CD4-positive, alpha-beta memory T cell (primary cell): ENCODE results near the gene TCF7L1. TPM values are rescaled to one million over a fixed set of nuclear protein-coding genes. Genes with fewer than 3 reads are reported as not detected.
A peak's percentile ranks its signal among the peaks of the same experiment; 100 is the strongest.

Experiments used
- CTCF ChIA-PET: fragments of 350-600 bp; sonication (Branson Sonifier 250); formaldehyde crosslinking; loops from one replicate; lab custom pipeline; 2021; ENCODE audit warnings: inconsistent platforms; ENCODE audit not compliant: partially characterized antibody; lab: Charles Lee
- POLR2A ChIA-PET: fragments of 350-600 bp; sonication (Branson Sonifier 250); formaldehyde crosslinking; loops from one replicate; lab custom pipeline; 2021; ENCODE audit not compliant: partially characterized antibody; lab: Charles Lee
- DNase-seq, 5 donors: peaks; one replicate each; pipeline versions ENCODE4 v3.0.0 to v3.0.0-alpha.2; 2020 to 2022; ENCODE audit warnings: mixed read lengths in 1 of 5
- H3K27ac ChIP-seq: one replicate; pipeline ENCODE4 v1.7.0; 2013; ENCODE audit warnings: low read depth, low read length
- H3K27me3 ChIP-seq: 2 replicates; pipeline ENCODE4 v1.7.0; 2013; ENCODE audit warnings: mild to moderate bottlenecking, low read length, moderate library complexity; ENCODE audit not compliant: insufficient read depth
- H3K36me3 ChIP-seq: 2 replicates; pipeline ENCODE4 v1.7.0; 2013; ENCODE audit warnings: mild to moderate bottlenecking, low read length, moderate library complexity; ENCODE audit not compliant: insufficient read depth
- H3K4me1 ChIP-seq: 2 replicates; pipeline ENCODE4 v1.7.0; 2013; ENCODE audit warnings: mild to moderate bottlenecking, low read length, moderate library complexity; ENCODE audit not compliant: insufficient read depth
- H3K4me3 ChIP-seq, 2 donors: one replicate each; pipeline ENCODE4 v1.7.0; 2013; ENCODE audit warnings: low read length in 2 of 2, mild to moderate bottlenecking in 1 of 2
- H3K9me3 ChIP-seq, 2 donors: one replicate each; pipeline ENCODE4 v1.7.0; 2013; ENCODE audit warnings: low read length in 2 of 2, control low read depth in 1 of 2; ENCODE audit not compliant: control insufficient read depth in 1 of 2
- H3K27ac Mint-ChIP-seq, 7 donors: one replicate each; pipeline ENCODE4 v1.8.0; 2020 to 2021; ENCODE audit warnings: mixed read lengths in 7 of 7, mild to moderate bottlenecking in 6 of 7, inconsistent platforms in 3 of 7, moderate library complexity in 3 of 7
- H3K27me3 Mint-ChIP-seq, 2 donors: one replicate each; pipeline ENCODE4 v1.8.0; 2020 to 2021; ENCODE audit warnings: mixed read lengths in 2 of 2
- H3K36me3 Mint-ChIP-seq, 2 donors: one replicate each; pipeline ENCODE4 v1.8.0; 2020 to 2021; ENCODE audit warnings: mixed read lengths in 2 of 2, inconsistent platforms in 1 of 2, mild to moderate bottlenecking in 1 of 2
- H3K4me1 Mint-ChIP-seq, 4 donors: one replicate each; pipeline ENCODE4 v1.8.0; 2020 to 2021; ENCODE audit warnings: mixed read lengths in 4 of 4, mild to moderate bottlenecking in 1 of 4
- H3K4me3 Mint-ChIP-seq, 8 donors: one replicate each; pipeline ENCODE4 v1.8.0; 2020 to 2021; ENCODE audit warnings: mixed read lengths in 8 of 8, mild to moderate bottlenecking in 7 of 8, moderate library complexity in 6 of 8, inconsistent platforms in 3 of 8
- H3K9me3 Mint-ChIP-seq, 8 donors: one replicate each; pipeline ENCODE4 v1.8.0; 2020 to 2021; ENCODE audit warnings: mixed read lengths in 8 of 8, mild to moderate bottlenecking in 5 of 8, inconsistent platforms in 3 of 8, moderate library complexity in 1 of 8
- intact Hi-C: fragments of 100-400 bp; cut with micrococcal nuclease; formaldehyde crosslinking; loops from one replicate; pipeline ENCODE4 v1.15.1; 2023
- polyA plus RNA-seq, 2 donors: library from polyadenylated mRNA; unstranded; fragments of 300-500 nt; fragmentation: Illumina TruSeq; gene quantifications; one replicate each; pipeline ENCODE4 v1.2.3, GENCODE V29; 2021
- total RNA-seq, 2 experiments: library from RNA; stranded (reverse); gene quantifications; one replicate each; pipeline ENCODE4 v1.2.3, GENCODE V29; 2021

TCF7L1 gene
- total and polyA plus RNA-seq, 4 experiments from 2014 or later = 0.06 TPM; not detected in 3

- H3K27ac Mint-ChIP-seq = no peak overlapping the region
- H3K9me3 ChIP-seq = no peaks in the 10 kb centered on the region
- H3K4me3 ChIP-seq = no peak overlapping the region
- no peak for DNase-seq
- peaks cover 8 to 16% of the 10 kb centered on the region in 2 donors for H3K27me3 Mint-ChIP-seq
- H3K36me3 Mint-ChIP-seq = no peaks in the 10 kb centered on the region
- ChIA-PET CTCF (no interaction called here), POLR2A (no interaction called here)
- no peaks in the 10 kb centered on the region for H3K36me3 ChIP-seq
- no peaks in the 10 kb centered on the region for H3K27me3 ChIP-seq
- intact Hi-C loops = no loop called here
- H3K4me1 ChIP-seq = no peaks in the 10 kb centered on the region
- no peak overlapping the region for H3K27ac ChIP-seq
- H3K9me3 Mint-ChIP-seq = peaks cover 0 to 9% (median 3%) of the 10 kb centered on the region in 8 donors
- H3K4me3 Mint-ChIP-seq = no peak overlapping the region
- H3K4me1 Mint-ChIP-seq = no peaks in the 10 kb centered on the region
Measured at GRCh38 chr2:85171916-85172315, 38.7 kb downstream of the TCF7L1 start.

- Mint-ChIP-seq H3K4me1 (peaks cover 0 to 4% (median 1%) of the 10 kb centered on the region in 4 donors), H3K9me3 (peaks cover 0 to 9% (median 3%) of the 10 kb centered on the region in 8 donors), H3K36me3 (no peaks in the 10 kb centered on the region), H3K27me3 (peaks cover 5 to 10% of the 10 kb centered on the region in 2 donors), H3K4me3 (no peak overlapping the region), H3K27ac (no peak overlapping the region)
- no peak for DNase-seq
- intact Hi-C loops = no loop called here
- no peaks in the 10 kb centered on the region for H3K27me3 ChIP-seq
- POLR2A ChIA-PET = no interaction called here
- no peak overlapping the region for H3K4me3 ChIP-seq
- no peak overlapping the region for H3K27ac ChIP-seq
- no peaks in the 10 kb centered on the region for H3K4me1 ChIP-seq
- H3K9me3 ChIP-seq = no peaks in the 10 kb centered on the region
- CTCF ChIA-PET = no interaction called here
- no peaks in the 10 kb centered on the region for H3K36me3 ChIP-seq
Measured at GRCh38 chr2:85173909-85174308, 40.7 kb downstream of the TCF7L1 start.

DNA sequence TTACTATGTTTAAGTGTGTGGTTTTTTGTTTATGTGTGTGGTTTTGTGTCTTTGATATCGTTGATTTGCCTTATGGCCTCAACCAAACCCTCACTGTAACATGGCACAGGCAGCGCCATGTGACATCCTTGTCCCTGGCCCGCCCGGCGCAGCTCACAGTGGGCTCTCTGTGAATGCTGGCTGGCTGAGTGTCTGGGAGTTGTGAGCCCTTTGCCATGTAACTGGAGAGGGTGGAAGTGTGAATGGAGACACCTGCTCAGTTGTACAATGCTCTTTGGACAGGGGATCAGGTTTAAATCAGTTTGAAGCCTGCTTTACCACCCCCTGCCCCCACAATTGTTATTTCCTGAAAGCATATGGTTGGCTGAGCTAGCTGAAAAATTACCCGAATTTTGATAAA is 41.8 kb downstream of the TCF7L1 start:
- CTCF ChIA-PET = no interaction called here
- Mint-ChIP-seq H3K9me3 (peaks cover 0 to 9% (median 3%) of the 10 kb centered on the region in 8 donors), H3K4me1 (peaks cover 0 to 4% (median 1%) of the 10 kb centered on the region in 4 donors), H3K4me3 (peak overlapping the region in 1 of 8 donors; percentile 5), H3K36me3 (no peaks in the 10 kb centered on the region), H3K27ac (no peak overlapping the region), H3K27me3 (peaks cover 2 to 8% of the 10 kb centered on the region in 2 donors)
- no peak overlapping the region for H3K27ac ChIP-seq
- intact Hi-C loops = no loop called here
- POLR2A ChIA-PET = no interaction called here
- H3K9me3 ChIP-seq = no peaks in the 10 kb centered on the region
- no peak for DNase-seq
- no peaks in the 10 kb centered on the region for H3K4me1 ChIP-seq
- no peaks in the 10 kb centered on the region for H3K36me3 ChIP-seq
- no peak overlapping the region for H3K4me3 ChIP-seq
- H3K27me3 ChIP-seq = no peaks in the 10 kb centered on the region

DNA sequence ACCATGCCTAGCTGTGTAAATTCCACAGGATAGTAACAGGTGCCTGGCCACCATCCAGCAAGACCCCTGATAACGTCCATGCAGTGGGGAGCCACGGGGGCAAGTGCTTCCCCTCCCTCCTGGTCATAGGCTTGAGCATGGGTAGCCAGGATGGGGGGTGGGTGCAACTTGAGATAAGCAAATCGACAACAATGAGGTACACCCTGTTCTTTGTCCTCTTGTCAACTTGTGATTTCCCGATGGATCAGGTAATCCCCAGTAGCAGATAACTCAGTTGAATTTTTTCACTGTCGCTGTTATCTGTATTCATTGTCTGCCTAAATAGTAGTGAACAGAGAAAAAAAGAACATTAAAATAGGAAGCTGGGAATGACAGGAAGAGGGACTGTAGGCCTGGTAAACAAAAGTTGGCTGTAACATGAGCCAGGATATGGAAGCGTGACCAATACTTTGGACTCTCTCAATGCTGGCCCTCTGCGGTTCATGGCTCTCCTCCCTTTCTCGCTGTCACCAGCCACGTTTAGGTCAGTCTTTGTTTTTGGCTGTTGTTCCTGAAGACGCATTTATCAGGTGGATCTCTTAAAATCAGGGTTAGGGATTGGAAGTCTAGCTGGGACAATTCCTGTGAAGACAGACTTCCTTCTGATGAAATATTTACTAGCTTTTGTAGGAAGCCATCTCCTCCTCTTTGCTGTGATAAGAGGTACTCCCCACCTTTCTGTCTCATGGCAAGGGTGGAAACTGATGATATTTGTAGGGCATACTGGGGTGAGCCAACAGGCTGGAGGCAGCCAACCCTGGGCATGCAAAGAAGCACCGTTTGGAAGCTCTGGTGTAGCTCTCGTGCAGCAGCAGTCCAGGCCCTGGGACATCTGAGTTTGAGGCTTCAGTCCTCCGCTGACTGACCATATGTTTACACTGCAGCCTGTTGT is 42.4 kb downstream of the TCF7L1 start:
- Histone ChIP-seq H3K27ac (no peak overlapping the region), H3K9me3 (no peaks in the 10 kb centered on the region), H3K4me1 (no peaks in the 10 kb centered on the region), H3K27me3 (no peaks in the 10 kb centered on the region), H3K4me3 (no peak overlapping the region), H3K36me3 (no peaks in the 10 kb centered on the region)
- ChIA-PET CTCF (interaction anchor here (1.4 kb wide), 1 partner anchor 20 kb away, joined by 3 read pairs; no protein-coding TSS in a partner anchor), POLR2A (no interaction called here)
- peaks cover 0 to 4% (median 1%) of the 10 kb centered on the region in 4 donors for H3K4me1 Mint-ChIP-seq
- peak overlapping the region in 1 of 7 donors; percentile 48 for H3K27ac Mint-ChIP-seq
- intact Hi-C loops = no loop called here
- peaks cover 0 to 6% (median 2%) of the 10 kb centered on the region in 8 donors for H3K9me3 Mint-ChIP-seq
- H3K4me3 Mint-ChIP-seq = no peak overlapping the region
- no peak for DNase-seq
- H3K36me3 Mint-ChIP-seq = no peaks in the 10 kb centered on the region
- H3K27me3 Mint-ChIP-seq = peaks cover 2 to 8% of the 10 kb centered on the region in 2 donors

DNA sequence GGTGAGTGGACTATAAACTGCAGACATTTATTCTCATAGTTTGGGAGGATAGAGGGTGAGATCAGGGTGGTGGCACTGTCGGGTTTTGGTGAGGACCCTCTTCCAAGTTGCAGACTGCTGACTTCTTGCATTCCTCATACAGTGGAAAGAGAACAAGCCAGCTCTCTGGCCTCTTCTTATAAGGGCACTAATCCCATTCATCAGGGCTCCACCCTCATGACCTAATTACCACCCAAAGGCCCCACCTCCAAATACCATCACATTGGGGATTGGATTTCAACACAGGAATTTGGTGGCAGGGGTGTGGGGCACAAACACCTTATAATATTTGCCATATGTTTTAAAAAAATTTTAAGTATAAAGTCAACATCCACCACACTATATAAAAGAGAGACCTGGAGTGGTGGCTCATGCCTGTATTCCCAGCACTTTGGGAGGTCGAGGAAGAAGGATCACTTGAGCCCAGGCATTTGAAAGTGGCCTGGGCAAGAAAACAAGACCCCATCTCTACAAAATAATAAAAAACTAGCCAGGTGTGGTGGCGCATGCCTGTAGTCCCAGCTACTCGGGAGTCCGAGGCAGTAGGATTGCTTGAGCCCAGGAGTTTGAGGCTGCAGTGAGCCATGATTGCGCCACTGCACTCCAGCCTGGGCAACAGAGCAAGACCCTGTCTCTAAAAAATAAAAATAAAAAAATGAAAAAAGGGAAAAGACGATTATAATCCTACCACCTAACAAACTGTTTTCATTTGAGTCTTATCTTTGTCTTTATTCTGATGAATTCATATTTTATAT is 44.0 kb downstream of the TCF7L1 start:
- Mint-ChIP-seq H3K36me3 (no peaks in the 10 kb centered on the region), H3K4me3 (no peak overlapping the region), H3K27ac (no peak overlapping the region), H3K9me3 (peaks cover 0 to 4% (median 0%) of the 10 kb centered on the region in 8 donors), H3K4me1 (peaks cover 0 to 4% (median 1%) of the 10 kb centered on the region in 4 donors), H3K27me3 (peaks cover 2 to 8% of the 10 kb centered on the region in 2 donors)
- CTCF ChIA-PET = no interaction called here
- no peaks in the 10 kb centered on the region for H3K27me3 ChIP-seq
- no peaks in the 10 kb centered on the region for H3K9me3 ChIP-seq
- H3K4me3 ChIP-seq = no peak overlapping the region
- intact Hi-C loops = no loop called here
- POLR2A ChIA-PET = no interaction called here
- no peak for DNase-seq
- no peaks in the 10 kb centered on the region for H3K36me3 ChIP-seq
- H3K4me1 ChIP-seq = no peaks in the 10 kb centered on the region
- no peak overlapping the region for H3K27ac ChIP-seq

GRCh38 chr2:85178154-85178553 is 45.0 kb downstream of the TCF7L1 start:
- Mint-ChIP-seq H3K9me3 (peaks cover 0 to 2% (median 0%) of the 10 kb centered on the region in 8 donors), H3K27me3 (peaks cover 2 to 8% of the 10 kb centered on the region in 2 donors), H3K4me3 (no peak overlapping the region), H3K27ac (no peak overlapping the region), H3K4me1 (peaks cover 0 to 4% (median 1%) of the 10 kb centered on the region in 4 donors), H3K36me3 (no peaks in the 10 kb centered on the region)
- Histone ChIP-seq H3K27ac (no peak overlapping the region), H3K4me3 (no peak overlapping the region), H3K36me3 (no peaks in the 10 kb centered on the region), H3K9me3 (no peaks in the 10 kb centered on the region), H3K27me3 (no peaks in the 10 kb centered on the region), H3K4me1 (no peaks in the 10 kb centered on the region)
- no peak for DNase-seq
- ChIA-PET POLR2A (no interaction called here), CTCF (no interaction called here)
- intact Hi-C loops = no loop called here

DNA sequence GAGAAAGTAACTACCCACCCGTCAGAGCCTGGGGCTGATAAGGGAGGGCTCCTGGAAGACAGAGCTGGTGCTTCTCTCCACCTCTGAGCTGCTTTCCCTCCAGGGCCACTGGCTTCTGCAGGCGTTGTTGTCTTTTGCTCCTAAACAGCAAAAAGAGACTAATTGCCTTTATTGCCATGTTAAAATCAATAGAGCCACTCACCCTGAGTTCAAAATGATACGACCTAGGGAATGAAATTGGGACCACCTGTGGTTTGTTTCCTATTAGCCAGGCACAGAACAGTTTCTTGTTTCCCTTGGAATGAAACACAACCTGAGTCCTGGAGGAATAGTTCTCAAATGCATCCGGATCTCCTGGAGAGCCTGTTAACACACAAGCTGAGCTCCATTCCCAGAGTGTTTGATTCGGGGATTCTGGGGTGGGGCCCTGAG is 45.8 kb downstream of the TCF7L1 start:
- ChIA-PET POLR2A (no interaction called here), CTCF (interaction anchor here (0.7 kb wide), 1 partner anchor 122 kb away, joined by 3 read pairs; no protein-coding TSS in a partner anchor)
- Mint-ChIP-seq H3K36me3 (no peaks in the 10 kb centered on the region), H3K27ac (no peak overlapping the region), H3K4me3 (no peak overlapping the region), H3K9me3 (peaks cover 0 to 2% (median 0%) of the 10 kb centered on the region in 8 donors), H3K4me1 (peaks cover 0 to 4% (median 1%) of the 10 kb centered on the region in 4 donors), H3K27me3 (peaks cover 2 to 8% of the 10 kb centered on the region in 2 donors)
- no peak for DNase-seq
- no peak overlapping the region for H3K27ac ChIP-seq
- intact Hi-C loops = no loop called here
- H3K9me3 ChIP-seq = no peaks in the 10 kb centered on the region
- no peak overlapping the region for H3K4me3 ChIP-seq
- no peaks in the 10 kb centered on the region for H3K27me3 ChIP-seq
- no peaks in the 10 kb centered on the region for H3K4me1 ChIP-seq
- no peaks in the 10 kb centered on the region for H3K36me3 ChIP-seq
